Fibroblast of villous mesenchyme (primary cell): Measurements from ENCODE around the gene FEZF2. TPM values are rescaled to one million over a fixed set of nuclear protein-coding genes. Genes with fewer than 3 reads are reported as not detected.

Experiments used
- DNase-seq: peaks from one replicate; pipeline ENCODE4 v3.0.0-alpha.2; 2010; ENCODE audit warnings: low read depth
- H3K4me3 ChIP-seq: 2 replicates; pipeline ENCODE4 v1.5.1; 2011; ENCODE audit warnings: low read depth, mild to moderate bottlenecking, low read length
- total RNA-seq: library from RNA; depleted of rRNA; stranded (reverse); fragments of >200 nt; gene quantifications from 2 replicates; pipeline ENCODE4 v1.2.3, GENCODE V29; 2012
- TF ChIP-seq, protein P1 (sequence below): IDR thresholded peaks from 2 replicates; pipeline ENCODE4 v1.5.1; 2012; ENCODE audit warnings: low read depth, mild to moderate bottlenecking, low read length; ENCODE audit not compliant: insufficient read depth

Gene FEZF2
- total RNA-seq, 1 donor, result not detected

DNA sequence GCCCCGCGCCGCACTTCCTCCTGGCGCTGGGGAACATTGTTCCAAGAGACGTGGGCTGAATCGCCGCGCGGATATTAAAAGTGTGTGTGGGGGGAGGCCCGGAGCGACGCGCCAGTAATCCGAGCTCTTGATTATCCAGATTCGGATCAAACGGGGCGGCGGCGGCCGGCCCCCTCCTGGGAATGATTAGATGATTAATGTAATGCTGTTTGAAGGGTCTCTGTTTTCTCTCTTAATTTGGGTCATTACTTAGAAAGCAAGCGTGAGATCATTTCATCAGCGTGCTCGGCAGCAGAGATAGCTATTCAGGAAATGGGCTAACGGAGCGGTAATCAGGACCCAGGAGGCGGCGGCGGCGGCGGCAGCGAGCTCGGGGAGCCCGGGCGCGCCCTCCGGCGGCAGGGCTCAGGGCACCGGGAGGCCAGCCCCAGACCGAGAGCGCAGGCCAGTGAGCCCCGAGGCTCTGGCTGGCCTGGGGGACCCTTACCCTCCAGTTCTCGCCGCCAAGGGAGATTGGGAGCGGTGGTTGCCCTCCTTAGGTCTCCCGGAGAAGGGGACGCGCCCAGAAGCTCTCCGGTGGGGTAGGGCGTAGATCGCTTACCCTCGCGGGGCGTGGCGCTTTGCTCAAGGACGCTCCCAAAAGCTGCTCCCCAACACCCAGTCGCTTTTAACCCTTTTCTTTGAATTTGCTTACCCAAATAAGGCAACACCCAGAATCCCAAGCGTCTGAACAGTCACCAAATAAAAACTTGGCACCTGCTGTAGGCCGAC lies 4.5 kb downstream of the FEZF2 start:
- H3K4me3 ChIP-seq, result no peak overlapping the region
- DNase-seq, result no peak
- TF ChIP-seq, protein P1, sequence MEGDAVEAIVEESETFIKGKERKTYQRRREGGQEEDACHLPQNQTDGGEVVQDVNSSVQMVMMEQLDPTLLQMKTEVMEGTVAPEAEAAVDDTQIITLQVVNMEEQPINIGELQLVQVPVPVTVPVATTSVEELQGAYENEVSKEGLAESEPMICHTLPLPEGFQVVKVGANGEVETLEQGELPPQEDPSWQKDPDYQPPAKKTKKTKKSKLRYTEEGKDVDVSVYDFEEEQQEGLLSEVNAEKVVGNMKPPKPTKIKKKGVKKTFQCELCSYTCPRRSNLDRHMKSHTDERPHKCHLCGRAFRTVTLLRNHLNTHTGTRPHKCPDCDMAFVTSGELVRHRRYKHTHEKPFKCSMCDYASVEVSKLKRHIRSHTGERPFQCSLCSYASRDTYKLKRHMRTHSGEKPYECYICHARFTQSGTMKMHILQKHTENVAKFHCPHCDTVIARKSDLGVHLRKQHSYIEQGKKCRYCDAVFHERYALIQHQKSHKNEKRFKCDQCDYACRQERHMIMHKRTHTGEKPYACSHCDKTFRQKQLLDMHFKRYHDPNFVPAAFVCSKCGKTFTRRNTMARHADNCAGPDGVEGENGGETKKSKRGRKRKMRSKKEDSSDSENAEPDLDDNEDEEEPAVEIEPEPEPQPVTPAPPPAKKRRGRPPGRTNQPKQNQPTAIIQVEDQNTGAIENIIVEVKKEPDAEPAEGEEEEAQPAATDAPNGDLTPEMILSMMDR, result no peak

DNA sequence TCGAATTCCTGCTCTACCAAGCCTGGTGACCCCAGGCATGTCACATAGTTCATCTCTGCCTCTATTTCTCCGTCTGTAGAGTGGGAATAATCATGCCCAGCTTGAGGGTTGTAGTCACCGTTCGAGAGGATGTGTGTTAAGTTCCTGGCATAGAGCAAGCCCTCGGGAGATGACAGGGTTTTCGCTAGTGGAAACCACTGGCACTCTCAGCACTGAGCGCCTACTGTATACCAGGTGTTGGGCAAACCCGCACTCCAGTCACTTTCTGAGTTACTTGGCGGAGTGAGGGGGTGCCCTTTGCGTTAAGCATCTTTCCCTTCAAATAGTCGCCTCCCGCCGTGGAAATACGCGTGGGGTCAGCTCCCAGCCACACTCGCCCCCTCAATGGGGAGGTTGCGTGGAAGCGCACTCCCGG lies 5.1 kb downstream of the FEZF2 start:
- no peak overlapping the region for H3K4me3 ChIP-seq
- TF ChIP-seq, protein P1, result no peak
- DNase-seq, result no peak

DNA sequence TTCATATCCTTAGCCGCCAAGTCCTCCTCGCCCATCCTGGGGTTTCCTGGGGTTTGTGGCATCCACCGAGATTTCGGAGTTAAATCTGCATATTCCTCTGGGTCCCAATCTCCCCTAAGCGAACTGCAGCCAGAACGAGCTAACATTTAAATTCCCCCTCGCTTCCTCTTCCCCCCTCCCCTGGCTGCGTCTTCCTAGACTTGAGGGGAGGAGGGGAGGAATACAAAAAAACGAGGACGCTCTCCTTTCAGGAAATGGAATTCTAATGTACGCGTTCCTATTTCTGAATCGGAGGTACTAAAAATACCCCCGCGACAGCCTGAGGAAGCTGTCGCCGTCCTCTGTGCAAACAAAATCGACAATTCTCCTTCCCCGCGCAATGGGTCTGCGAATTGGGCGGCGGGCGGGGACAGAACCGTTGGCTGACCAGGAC lies 5.6 kb downstream of the FEZF2 start:
- no peak overlapping the region for H3K4me3 ChIP-seq
- TF ChIP-seq, protein P1, result no peak
- no peak for DNase-seq

DNA sequence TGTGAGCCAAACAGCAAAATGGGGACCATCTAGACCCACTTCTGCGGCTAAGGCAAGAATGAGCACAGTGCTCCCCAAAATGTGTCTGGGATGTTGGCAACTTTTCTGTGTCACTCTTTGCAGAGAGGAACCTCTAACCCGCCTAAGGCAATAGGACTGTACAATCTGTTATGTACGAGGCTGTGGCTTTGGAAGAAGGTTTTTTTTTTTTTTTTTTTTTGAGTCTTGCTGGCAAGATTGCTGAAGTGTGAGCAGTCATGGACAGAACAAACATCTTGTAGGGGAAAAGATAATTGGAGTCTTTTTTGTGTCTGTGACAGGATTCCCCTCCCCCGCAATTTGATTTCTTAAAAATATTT lies 7.2 kb downstream of the FEZF2 start:
- TF ChIP-seq, protein P1, result no peak
- DNase-seq, result no peak

DNA sequence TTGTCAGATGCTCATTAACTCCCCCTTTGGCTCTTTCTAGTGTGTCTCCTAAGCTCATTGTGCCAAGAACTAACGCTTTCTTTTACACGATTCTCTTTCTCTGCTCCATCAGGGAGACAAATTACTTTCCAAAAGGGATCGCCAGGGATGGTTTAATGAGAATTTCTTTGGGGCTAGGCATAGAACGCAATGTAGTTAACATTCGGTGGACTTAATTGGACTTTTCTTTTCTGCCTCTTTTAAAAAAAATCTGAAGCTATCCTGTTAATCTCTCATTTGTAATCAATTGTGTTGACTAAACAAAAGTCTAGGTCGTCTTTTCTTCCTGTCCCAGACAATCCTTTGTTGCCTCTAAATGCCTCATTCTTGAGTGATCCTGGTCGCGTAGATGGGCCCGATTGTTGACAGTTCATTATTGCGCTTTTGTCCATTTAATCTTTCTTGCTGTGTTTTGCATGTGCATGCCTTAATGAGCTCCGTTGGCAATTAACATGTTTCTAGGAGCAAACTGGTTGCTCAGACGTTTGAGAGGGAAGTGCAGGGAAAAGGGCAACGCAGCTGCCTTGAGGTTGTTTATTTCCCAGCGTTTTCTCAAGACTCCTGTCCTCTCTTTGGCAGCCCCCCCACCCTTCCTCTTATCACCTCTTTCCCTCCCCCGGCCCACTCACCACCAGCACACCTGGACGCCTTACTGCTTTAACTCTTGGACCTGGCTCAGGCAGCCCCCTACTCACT lies 7.8 kb downstream of the FEZF2 start:
- TF ChIP-seq, protein P1, result no peak

More for the DNA sequence above, 7.2 kb downstream of the FEZF2 start:
- no peak overlapping the region for H3K4me3 ChIP-seq

DNA sequence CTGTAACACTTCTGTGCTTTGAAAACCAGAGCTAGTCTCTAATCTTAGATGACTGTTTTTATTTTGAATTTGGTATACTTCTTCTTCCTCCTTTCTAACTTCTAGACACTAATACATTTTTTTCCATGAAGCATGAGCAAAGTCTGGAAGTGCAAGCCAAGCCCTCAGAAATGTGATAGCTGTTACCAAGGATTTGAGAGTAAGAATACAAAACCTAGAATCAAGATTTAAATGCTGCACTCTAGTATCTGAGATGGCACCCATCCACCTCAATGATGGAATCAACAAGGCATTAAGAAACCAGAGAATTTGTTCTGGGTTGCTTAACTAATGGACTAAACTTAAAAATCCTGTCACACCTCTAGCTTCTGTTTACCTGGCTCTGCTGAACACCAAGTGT lies 9.2 kb downstream of the FEZF2 start:
- TF ChIP-seq, protein P1, result no peak
- no peak for DNase-seq

More for the DNA sequence above, 7.8 kb downstream of the FEZF2 start:
- no peak for DNase-seq
- no peak overlapping the region for H3K4me3 ChIP-seq

More for the DNA sequence above, 9.2 kb downstream of the FEZF2 start:
- no peak overlapping the region for H3K4me3 ChIP-seq
